HL-60 (cell line): ENCODE data around the gene HCAR2.

Source experiments
- DNase-seq, 2 experiments: peaks; one replicate each; pipeline ENCODE4 v3.0.0-alpha.2; 2010 to 2020; ENCODE audit warnings: low read depth in 1 of 2, low spot score in 1 of 2
- H3K27ac ChIP-seq: fragments of 250-450 bp; sonication (Bioruptor Pico); replicated peaks from 2 replicates; pipeline ENCODE4 v1.5.1; 2020; ENCODE audit warnings: mild to moderate bottlenecking, moderate library complexity
- H3K27me3 ChIP-seq: fragments of 250-450 bp; sonication (Bioruptor Pico); 2 replicates; pipeline ENCODE4 v1.5.1; 2021; ENCODE audit warnings: mild to moderate bottlenecking, moderate library complexity; ENCODE audit not compliant: insufficient read depth, poor library complexity, severe bottlenecking
- H3K4me3 ChIP-seq: replicated peaks from 2 replicates; pipeline ENCODE4 v1.5.1; 2011; ENCODE audit warnings: mild to moderate bottlenecking, control low read depth, low read length; ENCODE audit not compliant: insufficient read depth
- GABPA ChIP-seq: IDR thresholded peaks from 2 replicates; pipeline ENCODE4 v1.6.1; 2012; ENCODE audit warnings: low read depth
- POLR2AphosphoS5 ChIP-seq: IDR thresholded peaks from 2 replicates; pipeline ENCODE4 v1.6.1; 2012; ENCODE audit warnings: low read depth
- SPI1 ChIP-seq: IDR thresholded peaks from 2 replicates; pipeline ENCODE4 v1.6.1; 2012; ENCODE audit warnings: low read depth, mild to moderate bottlenecking, borderline replicate concordance
- TF ChIP-seq, protein P1 (sequence below): IDR thresholded peaks from one replicate; pipeline ENCODE4 v1.5.1; 2011; ENCODE audit warnings: low read length, control low read depth, inconsistent platforms; ENCODE audit not compliant: insufficient read depth
- TF ChIP-seq, protein P2 (sequence below): IDR thresholded peaks from 2 replicates; pipeline ENCODE4 v1.6.1; 2012; ENCODE audit warnings: low read depth; ENCODE audit not compliant: insufficient replicate concordance

Gene HCAR2

DNA sequence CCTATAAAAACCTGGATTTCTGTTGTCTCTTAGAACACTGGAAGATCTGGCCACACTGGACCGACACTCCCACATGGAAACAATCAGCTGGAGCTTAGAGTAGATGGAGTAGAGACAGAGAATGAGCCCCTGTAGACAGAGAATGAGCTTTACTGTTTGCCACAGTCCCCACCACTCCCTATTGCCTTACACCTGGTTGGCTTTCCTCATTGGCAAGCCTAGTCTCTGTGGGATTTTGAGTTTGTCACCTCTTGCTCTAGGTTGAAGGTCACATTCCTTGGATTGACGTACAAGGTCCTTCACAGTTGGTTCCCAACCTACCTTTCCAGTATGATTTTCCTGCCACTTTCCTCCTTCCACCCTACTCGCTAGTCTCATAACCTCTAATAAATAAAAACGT is 29.5 kb upstream of the HCAR2 start:
- H3K27ac ChIP-seq: no peak overlapping the region
- TF ChIP-seq POLR2AphosphoS5: no peak
- TF ChIP-seq SPI1: no peak
- TF ChIP-seq, protein P1, sequence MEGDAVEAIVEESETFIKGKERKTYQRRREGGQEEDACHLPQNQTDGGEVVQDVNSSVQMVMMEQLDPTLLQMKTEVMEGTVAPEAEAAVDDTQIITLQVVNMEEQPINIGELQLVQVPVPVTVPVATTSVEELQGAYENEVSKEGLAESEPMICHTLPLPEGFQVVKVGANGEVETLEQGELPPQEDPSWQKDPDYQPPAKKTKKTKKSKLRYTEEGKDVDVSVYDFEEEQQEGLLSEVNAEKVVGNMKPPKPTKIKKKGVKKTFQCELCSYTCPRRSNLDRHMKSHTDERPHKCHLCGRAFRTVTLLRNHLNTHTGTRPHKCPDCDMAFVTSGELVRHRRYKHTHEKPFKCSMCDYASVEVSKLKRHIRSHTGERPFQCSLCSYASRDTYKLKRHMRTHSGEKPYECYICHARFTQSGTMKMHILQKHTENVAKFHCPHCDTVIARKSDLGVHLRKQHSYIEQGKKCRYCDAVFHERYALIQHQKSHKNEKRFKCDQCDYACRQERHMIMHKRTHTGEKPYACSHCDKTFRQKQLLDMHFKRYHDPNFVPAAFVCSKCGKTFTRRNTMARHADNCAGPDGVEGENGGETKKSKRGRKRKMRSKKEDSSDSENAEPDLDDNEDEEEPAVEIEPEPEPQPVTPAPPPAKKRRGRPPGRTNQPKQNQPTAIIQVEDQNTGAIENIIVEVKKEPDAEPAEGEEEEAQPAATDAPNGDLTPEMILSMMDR: no peak
- TF ChIP-seq, protein P2, sequence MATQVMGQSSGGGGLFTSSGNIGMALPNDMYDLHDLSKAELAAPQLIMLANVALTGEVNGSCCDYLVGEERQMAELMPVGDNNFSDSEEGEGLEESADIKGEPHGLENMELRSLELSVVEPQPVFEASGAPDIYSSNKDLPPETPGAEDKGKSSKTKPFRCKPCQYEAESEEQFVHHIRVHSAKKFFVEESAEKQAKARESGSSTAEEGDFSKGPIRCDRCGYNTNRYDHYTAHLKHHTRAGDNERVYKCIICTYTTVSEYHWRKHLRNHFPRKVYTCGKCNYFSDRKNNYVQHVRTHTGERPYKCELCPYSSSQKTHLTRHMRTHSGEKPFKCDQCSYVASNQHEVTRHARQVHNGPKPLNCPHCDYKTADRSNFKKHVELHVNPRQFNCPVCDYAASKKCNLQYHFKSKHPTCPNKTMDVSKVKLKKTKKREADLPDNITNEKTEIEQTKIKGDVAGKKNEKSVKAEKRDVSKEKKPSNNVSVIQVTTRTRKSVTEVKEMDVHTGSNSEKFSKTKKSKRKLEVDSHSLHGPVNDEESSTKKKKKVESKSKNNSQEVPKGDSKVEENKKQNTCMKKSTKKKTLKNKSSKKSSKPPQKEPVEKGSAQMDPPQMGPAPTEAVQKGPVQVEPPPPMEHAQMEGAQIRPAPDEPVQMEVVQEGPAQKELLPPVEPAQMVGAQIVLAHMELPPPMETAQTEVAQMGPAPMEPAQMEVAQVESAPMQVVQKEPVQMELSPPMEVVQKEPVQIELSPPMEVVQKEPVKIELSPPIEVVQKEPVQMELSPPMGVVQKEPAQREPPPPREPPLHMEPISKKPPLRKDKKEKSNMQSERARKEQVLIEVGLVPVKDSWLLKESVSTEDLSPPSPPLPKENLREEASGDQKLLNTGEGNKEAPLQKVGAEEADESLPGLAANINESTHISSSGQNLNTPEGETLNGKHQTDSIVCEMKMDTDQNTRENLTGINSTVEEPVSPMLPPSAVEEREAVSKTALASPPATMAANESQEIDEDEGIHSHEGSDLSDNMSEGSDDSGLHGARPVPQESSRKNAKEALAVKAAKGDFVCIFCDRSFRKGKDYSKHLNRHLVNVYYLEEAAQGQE: no peak
- TF ChIP-seq GABPA: no peak
- no peak for DNase-seq

DNA sequence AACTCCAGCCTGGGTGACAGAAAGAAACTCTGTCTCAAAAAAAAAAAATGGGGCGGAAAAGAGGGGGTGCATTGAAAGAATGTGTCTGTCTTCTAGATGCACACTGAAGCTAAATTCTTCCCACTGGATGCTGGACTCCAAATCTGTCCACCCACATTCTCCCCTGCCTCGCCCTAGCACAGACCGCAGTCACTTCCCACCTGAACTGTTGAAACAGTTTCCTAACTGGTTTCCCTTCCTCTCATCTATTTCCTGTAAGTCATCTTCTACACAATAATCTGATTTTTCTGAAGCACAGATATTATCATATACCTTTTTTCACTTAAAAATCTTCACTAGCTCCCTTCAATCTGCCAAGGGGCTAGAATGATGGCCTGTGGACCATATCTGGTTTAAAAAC is 29.0 kb upstream of the HCAR2 start:
- no peak overlapping the region for H3K27ac ChIP-seq
- no peak for DNase-seq
- H3K4me3 ChIP-seq: no peak overlapping the region
- peaks cover 7% of the 10 kb centered on the region for H3K27me3 ChIP-seq
- TF ChIP-seq GABPA (no peak), SPI1 (no peak), POLR2AphosphoS5 (no peak)
- TF ChIP-seq, protein P1: no peak
- TF ChIP-seq, protein P2: no peak

More for the DNA sequence above, 29.5 kb upstream of the HCAR2 start:
- peaks cover 7% of the 10 kb centered on the region for H3K27me3 ChIP-seq
- H3K4me3 ChIP-seq: no peak overlapping the region

DNA sequence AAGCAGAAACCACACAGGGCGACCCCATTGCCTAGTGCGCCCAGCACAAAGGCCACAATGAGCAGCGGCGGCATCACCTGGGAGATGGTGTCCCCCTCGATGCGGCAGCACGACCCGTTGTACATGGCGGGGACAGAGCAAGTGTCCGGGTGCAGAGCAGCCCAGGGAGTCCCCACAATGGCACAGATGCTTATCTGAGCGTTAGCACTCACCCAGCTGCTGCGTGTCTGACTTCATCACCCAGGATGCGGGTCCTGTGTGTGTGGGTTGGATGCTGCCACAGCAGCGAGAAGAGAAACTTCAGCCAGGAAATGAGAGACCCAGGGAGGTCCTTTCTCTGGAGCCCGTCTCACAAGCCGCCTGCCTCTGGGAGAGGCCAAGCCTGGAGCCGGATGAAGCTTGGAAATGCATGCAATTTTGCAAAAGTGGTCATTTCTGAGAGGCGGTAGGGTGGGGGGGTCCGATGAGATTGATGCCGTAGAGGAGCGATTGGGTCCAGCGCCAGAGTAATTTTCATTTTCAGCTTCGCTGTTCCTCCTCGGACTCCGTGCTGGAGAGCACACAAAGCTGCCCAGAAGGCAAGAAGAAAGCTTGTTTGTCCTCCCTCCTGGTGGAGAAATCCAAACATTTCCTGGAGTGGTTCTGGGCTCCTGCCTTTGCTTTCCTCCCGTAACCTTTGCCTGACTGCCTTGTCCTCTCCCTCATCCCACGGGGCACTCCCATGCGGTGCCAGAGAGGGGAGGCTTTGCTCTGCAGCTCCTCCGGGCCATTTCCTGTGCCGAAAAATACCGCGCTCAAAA is 27.3 kb upstream of the HCAR2 start, which contains the start of gene HCAR1:
TSS of gene HCAR1 (minus strand) at position 630 of the 800 bp plus-strand sequence. CDS start at position 125, 505 bp downstream.
- Histone ChIP-seq H3K27me3 (peaks cover 7% of the 10 kb centered on the region), H3K4me3 (no peak within 1 kb of the TSS), H3K27ac (no peak within 1 kb of the TSS)
- TF ChIP-seq SPI1 (no peak), POLR2AphosphoS5 (no peak), GABPA (no peak)
- TF ChIP-seq, protein P2: no peak
- TF ChIP-seq, protein P1: no peak
- no peak for DNase-seq
